HT1080 (cell line): ENCODE measurements around the gene FAM169A. TPM values are rescaled to one million over a fixed set of nuclear protein-coding genes. Genes with fewer than 3 reads are reported as not detected.

Experiments
- small RNA-seq: library from RNA; depleted of rRNA; stranded (forward); fragments of <200 nt; gene quantifications from one replicate; pipeline ENCODE3, GENCODE V24; 2014
- total RNA-seq: library from RNA; depleted of rRNA; stranded (reverse); fragments of >200 nt; shearing (Covaris generic); gene quantifications from 2 replicates; pipeline ENCODE4 v1.2.3, GENCODE V29; 2014; rRNA removed

The FAM169A gene
- total RNA-seq, 1 experiment from 2014 or later: 6.6 TPM

Small RNA genes within 50 kb of the gene (small RNA-seq; reads per million reads assigned to genes)
- gene RF00561: not detected

Other genes with a start within 250 kb of the FAM169A start
- gene ENC1, start 225.7 kb downstream of the FAM169A start, total RNA-seq: 44.6 and 72.0 TPM in 2 replicates
- 180 and 185 TPM in 2 replicates for gene HEXB, start 181.2 kb downstream of the FAM169A start, total RNA-seq
- gene GFM2, start 99.3 kb downstream of the FAM169A start, total RNA-seq: 38.8 and 44.5 TPM in 2 replicates
- 95.9 and 96.6 TPM in 2 replicates for gene NSA2, start 99.1 kb downstream of the FAM169A start, total RNA-seq
- gene GCNT4, start 186.2 kb upstream of the FAM169A start, total RNA-seq: not detected in 2 replicates